ENCODE data around the gene CDH22. TPM values are rescaled to one million over a fixed set of nuclear protein-coding genes. Genes with fewer than 3 reads are reported as not detected.
A peak's percentile ranks its signal among the peaks of the same experiment; 100 is the strongest.

The CDH22 gene
- polyA plus RNA-seq, 5 donors = 0.04 to 0.12 (median 0.06) TPM

DNA sequence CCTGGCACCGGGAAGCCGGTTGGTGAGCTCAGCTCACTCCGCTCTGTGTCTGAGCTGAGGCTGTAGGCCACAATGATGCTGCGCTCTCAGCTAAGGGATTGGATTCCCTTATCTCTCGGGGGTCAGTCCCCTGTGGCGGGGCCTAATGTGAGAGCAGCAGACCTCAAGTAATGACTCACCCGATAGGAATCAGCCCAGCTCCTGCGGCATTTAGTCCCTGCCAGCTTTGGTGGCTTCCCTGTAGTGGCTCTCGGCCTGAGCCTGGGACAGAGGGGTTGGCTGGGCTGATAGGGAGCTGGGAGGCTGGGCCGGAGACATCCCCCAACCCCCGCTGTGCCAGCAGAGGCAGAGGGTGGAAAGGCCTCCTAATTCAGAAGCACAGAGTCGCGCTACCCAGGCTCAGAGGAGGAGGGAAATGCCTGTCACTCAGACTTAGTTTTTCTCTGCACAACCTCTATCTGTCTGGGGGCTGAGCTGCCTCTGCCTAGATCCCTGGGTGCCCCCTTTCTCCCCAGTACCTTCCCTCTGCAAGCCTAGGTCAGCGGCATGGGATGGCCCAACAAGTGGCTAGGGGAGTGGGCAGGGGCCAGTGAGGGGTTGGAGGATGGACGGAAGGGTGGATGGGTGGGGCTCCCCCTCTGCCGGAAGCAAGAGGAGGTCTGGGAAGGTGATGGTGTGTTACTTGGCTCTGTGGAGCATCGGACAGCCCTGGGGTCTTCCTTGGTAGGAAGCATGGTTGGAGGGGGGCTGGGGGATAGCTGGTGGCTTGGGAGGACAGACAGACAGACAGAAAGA, 92.2 kb downstream of the CDH22 start:
- no peak for DNase-seq

DNA sequence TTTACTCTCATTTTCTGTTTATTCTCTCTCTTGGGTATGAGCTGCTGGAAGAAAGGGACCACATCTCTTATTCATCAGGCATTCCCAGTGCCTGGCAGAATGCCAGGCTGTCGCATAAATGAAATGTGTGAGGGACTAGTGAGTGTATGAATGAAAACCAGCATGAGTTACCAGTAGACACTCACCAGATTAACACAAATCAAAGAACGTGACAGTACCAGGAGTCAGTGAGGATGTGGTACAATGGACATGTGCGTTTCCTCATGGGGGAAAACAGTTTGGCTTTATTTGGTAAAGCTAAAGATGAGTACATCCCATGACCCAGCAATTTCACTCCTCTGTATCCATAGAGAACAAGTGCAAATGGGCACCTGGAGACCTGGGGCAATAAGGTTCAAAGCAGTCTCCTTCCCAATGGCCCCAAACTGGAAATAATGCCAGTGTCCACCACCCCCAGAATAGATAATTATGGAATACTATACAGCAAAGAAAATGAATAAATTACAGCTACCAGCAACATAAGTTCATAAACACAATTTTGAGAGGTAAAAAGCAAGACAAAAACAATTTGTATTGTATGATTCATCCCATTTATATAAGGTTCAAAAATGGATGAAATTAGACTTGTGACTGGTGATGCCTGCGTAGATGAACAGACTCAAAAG, 93.3 kb downstream of the CDH22 start:
- DNase-seq = peak; percentile 5 to 6

GRCh38 chr20:46213946-46214823, 94.1 kb downstream of the CDH22 start:
- no peak for DNase-seq

DNA sequence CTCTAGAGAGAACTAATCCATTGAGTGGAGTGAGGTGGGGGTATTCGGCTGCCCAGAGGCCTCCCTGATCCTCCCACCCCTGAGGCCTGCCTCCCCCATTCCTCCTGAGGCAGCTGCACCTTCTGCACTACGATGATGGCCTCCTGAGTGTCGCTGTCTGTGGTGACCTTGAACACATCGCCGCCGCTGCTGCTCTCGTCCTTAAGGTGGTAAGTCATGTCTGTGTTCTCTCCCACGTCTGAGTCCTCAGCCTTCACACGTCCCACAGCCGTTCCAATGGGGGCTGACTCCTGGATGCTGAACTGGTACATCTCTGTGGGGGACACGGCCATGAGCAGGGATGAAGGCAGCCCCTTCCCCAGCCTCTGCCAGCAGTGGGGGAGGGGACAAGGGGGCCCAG, 95.4 kb downstream of the CDH22 start:
- DNase-seq = no peak

- DNase-seq = no peak
Observed at GRCh38 chr20:46212252-46212651, 96.0 kb downstream of the CDH22 start.

DNA sequence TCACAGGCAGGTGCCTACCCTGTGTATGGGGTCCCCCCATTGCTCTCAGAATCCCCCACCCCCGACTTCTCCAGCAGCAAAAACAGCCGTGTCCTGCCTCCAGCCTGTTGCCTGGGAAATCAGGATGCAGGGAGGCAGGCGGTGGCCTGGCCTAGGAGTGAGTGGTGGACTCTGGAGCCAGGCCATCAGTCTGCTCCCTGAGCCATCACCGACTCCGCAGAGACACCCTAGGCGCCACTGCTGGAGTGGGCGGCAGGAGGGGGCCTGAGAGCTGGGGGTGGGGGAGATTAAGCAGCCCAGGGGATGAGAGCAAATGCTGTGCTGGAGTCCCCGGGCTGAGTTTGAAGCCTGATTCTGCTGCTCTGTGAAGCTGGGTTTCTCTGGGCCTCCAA, 97.0 kb downstream of the CDH22 start:
- no peak for DNase-seq

- DNase-seq = no peak
Observed at GRCh38 chr20:46210672-46211330, 97.5 kb downstream of the CDH22 start.

GRCh38 chr20:46209930-46210671, 98.2 kb downstream of the CDH22 start:
- DNase-seq = no peak

GRCh38 chr20:46207793-46208192, 100.5 kb downstream of the CDH22 start:
- no peak for DNase-seq

- DNase-seq = no peak
Observed at GRCh38 chr20:46206992-46207549, 101.2 kb downstream of the CDH22 start.

- DNase-seq = no peak
Observed at GRCh38 chr20:46206025-46206424, 102.3 kb downstream of the CDH22 start.

DNA sequence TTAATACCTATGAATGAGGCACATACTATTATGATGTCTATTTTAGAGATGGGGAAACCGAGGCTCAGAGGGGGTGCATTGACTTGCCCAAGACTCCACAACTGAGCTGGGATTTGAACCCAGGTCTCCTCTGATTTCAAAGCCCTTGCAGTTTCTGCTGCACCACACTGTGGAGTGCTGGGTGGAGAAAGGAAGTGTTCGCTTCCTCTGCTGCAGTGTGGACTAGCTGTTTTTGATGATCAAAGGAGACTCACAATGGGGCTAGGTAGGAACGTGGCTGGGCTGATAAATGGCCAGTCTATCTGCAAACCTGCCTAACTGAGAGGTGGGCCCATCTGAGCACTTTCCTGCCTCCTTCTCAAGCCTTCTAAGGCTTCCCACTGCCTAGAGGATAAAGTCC, 102.9 kb downstream of the CDH22 start:
- no peak for DNase-seq

GRCh38 chr20:46204594-46205186, 103.6 kb downstream of the CDH22 start:
- DNase-seq = no peak

DNA sequence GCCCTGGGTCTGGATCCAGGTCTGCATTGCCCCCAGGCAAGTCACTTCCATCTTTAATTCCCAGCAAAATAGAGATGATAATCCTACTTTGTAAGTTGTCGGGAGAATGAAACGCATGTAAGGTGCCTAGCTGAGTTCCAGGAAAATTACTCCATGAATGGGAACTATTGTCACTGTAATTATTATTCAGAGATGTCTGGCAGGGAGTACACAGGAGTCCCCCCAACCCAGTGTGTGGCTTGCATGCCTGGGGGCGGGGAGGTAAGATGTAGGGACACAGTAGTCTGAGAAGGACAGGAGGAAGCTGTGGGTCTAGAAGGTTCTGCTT, 104.8 kb downstream of the CDH22 start:
- DNase-seq = no peak

DNA sequence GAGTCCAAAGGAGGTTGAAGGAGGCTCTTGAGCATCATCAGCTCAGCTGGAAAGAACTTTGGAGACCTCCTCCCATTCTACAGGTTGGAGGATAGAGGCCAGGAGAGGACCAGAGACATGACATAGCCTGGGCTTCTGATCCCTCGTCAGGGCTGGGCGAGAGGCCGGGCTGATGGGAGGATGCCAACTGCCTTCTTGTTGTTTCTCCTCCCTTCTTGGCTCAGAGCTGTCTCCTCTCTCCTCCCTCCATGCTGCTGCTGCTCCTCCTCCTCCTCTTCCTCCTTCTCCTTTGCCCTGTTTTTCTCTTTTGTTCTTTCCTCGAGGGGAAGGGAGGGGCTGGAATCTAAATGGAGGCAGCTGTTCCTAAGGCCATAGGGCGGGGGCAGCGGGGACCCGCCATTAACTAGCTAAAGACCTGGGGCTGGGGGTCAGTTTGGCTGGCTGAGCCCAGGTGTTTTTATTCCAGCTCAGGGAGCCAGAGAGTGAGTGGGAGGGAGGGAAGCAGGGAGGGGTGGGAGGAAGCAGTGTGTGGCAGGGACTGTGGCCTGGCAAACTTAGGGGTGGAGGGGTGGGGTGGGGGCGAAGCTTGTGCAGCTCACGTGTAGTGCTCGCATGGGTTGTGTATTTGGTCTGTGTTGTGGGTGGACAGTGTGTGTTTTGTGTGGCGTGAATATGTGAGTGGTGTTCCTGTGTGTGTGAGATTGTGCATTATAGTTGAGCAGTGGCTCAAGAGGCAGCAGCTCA, 105.4 kb downstream of the CDH22 start:
- no peak for DNase-seq

DNA sequence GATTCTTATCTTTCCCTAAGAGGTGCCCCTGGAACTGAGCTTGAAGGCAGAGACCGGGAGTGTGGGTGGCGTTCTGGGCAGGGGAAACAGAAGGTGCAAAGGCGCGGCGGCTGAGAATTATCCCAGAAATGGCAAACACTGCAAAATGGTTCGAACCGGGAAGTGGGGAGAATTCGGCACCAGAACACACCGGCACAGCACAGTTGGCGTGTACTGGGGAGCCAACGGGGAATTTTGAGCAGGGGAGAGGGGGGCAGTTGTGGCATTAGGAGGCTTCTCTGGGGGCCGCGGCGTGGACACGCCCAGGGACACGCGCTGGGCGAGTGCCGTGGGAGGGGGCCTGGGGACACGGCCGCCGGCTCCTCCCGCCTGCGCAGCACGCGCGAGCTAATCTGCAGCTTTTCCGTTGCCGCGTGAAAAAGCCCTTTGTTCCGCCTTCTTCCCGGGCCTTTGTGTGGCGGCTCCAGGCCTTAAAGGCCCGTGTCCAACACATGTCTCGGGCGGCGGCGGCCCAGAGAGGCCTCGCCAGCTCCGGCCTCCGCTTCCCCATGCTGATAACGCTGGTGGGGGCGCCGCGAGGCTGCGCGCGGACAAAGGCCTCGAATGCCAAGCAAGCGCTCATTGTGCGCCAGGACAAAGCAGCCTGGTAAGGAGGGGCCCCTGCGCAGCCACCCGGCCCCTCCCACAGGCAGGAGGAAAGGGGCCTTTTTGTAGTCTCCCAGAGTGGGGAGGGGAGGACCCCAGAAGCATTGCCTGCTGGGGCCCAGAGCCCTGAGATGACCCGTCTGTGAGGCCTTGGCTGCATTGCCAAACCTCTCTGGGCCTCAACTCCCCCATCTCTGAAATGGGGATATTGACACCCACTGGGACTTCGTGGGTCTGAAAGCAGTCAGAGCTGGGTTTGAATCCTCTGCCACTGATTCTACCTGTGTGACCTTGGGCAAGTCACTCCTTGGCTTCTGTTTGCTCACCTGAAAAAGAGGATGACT, 107.4 kb downstream of the CDH22 start:
- DNase-seq = no peak

DNA sequence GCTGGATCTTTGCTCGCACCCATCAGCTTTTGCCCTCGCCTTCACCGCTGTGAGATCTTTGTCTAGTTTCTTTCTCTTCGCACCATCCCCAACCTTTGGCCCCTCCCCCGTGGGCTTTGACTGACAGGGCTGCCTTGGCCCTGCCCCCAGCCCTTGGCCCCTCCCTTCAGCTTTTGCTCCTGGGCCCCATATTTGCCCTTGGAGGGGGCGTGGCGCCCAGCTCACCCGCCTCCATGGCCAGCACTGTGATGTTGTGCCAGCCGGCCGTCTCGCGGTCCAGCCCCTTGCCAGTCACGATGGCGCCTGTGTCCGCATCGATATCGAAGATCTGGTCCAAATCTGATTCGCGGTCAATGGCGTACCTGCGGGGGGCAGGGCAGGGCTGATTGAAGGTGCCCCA, 109.1 kb downstream of the CDH22 start:
- DNase-seq = no peak

GRCh38 chr20:46196990-46197389, 111.3 kb downstream of the CDH22 start:
- no peak for DNase-seq

All from right lung (tissue), 5 donors.